Caco-2 (cell line): ENCODE data around the gene TSPYL2. TPM values are rescaled to one million over a fixed set of nuclear protein-coding genes. Genes with fewer than 3 reads are reported as not detected.

ENCODE experiments used
- BruUV-seq: library from RNA; stranded (reverse); fragments of 400-500 nt; replicated peaks from 2 replicates; lab custom pipeline; 2021; lab: Mats Ljungman, UMichigan
- CTCF ChIA-PET: fragments of 300-600 bp; sonication (Branson Sonifier 250); formaldehyde crosslinking; loops from one replicate; lab custom pipeline; 2022; ENCODE audit warnings: antibody characterized with exemption; lab: Charles Lee
- POLR2A ChIA-PET: fragments of 300-600 bp; sonication (Branson Sonifier 250); formaldehyde crosslinking; loops from one replicate; lab custom pipeline; 2022; ENCODE audit warnings: antibody characterized with exemption; lab: Charles Lee
- DNase-seq, 2 experiments: peaks; one replicate each; pipeline versions ENCODE4 v3.0.0 to v3.0.0-alpha.2; 2020 to 2022
- H3K27me3 ChIP-seq: replicated peaks from 2 replicates; pipeline ENCODE4 v1.6.0; 2011; ENCODE audit warnings: low read length; ENCODE audit not compliant: control insufficient read depth, insufficient read depth
- H3K36me3 ChIP-seq: 2 replicates; pipeline ENCODE4 v1.5.1; 2011; ENCODE audit warnings: low read length; ENCODE audit not compliant: control insufficient read depth, insufficient read depth
- H3K4me1 ChIP-seq: fragments of 250-450 bp; sonication (Bioruptor Pico); 2 replicates; pipeline ENCODE4 v1.5.1; 2020; ENCODE audit warnings: mild to moderate bottlenecking
- H3K4me3 ChIP-seq: 2 replicates; pipeline ENCODE4 v1.5.1; 2011; ENCODE audit warnings: low read depth, mild to moderate bottlenecking, control low read depth, low read length
- H3K9me3 ChIP-seq: fragments of 250-450 bp; sonication (Bioruptor Pico); 2 replicates; pipeline ENCODE4 v1.5.1; 2020; ENCODE audit warnings: mild to moderate bottlenecking, moderate library complexity
- H3K27ac Mint-ChIP-seq: one replicate; pipeline ENCODE4 v1.8.0; 2022; ENCODE audit warnings: mixed read lengths; ENCODE audit not compliant: unreplicated experiment
- H3K27me3 Mint-ChIP-seq: one replicate; pipeline ENCODE4 v1.8.0; 2022; ENCODE audit warnings: mixed read lengths; ENCODE audit not compliant: insufficient read depth, unreplicated experiment
- H3K36me3 Mint-ChIP-seq: one replicate; pipeline ENCODE4 v1.8.0; 2022; ENCODE audit warnings: mild to moderate bottlenecking, mixed read lengths; ENCODE audit not compliant: insufficient read depth, unreplicated experiment
- H3K4me1 Mint-ChIP-seq: one replicate; pipeline ENCODE4 v1.8.0; 2022; ENCODE audit warnings: low read depth, mixed read lengths; ENCODE audit not compliant: unreplicated experiment
- H3K4me3 Mint-ChIP-seq: one replicate; pipeline ENCODE4 v1.8.0; 2022; ENCODE audit warnings: mild to moderate bottlenecking, moderate library complexity, mixed read lengths; ENCODE audit not compliant: unreplicated experiment
- H3K9me3 Mint-ChIP-seq: one replicate; pipeline ENCODE4 v1.8.0; 2022; ENCODE audit warnings: mixed read lengths; ENCODE audit not compliant: unreplicated experiment
- intact Hi-C: fragments of 100-400 bp; cut with micrococcal nuclease; formaldehyde crosslinking; loops from one replicate; pipeline ENCODE4 v1.10.0; 2022; ENCODE audit not compliant: unreplicated experiment
- total RNA-seq: library from RNA; stranded (reverse); gene quantifications from 2 replicates; pipeline ENCODE4 v1.2.3, GENCODE V29; 2022
- TF ChIP-seq, protein P1 (sequence below), 2 experiments: fragments of 200-600 bp in 1 of 2; IDR thresholded peaks; 1 replicate in 1 of 2; 2 replicates in 1 of 2; pipeline versions ENCODE4 v1.5.1 to v1.8.0; 2011 to 2022; ENCODE audit warnings: antibody characterized with exemption in 1 of 2, control low read depth in 1 of 2, inconsistent platforms in 1 of 2, low read depth in 1 of 2, low read length in 1 of 2, mild to moderate bottlenecking in 1 of 2, moderate library complexity in 1 of 2; ENCODE audit not compliant: insufficient read depth in 1 of 2, severe bottlenecking in 1 of 2, unreplicated experiment in 1 of 2

TSPYL2 gene
- total RNA-seq, 1 experiment from 2014 or later, result 30.9 TPM

DNA sequence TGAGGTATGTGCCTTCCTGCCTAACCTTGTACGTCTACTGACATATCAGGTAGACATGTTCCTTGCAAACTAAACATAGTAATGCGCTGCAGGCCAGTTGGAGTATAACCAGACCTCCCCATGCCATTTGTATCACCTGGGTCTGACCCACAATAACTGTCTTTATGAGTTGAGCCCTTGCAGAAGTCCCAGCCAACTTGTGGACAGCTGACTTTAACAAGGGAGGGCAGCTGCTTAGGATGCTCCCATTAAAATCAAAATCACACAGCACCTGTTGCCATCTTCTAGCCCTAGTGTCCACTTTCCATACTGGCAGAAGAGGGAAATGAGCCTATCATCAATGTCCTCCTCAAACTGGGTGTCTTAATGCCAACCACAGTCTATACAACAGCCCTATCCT, 53.4 kb downstream of the TSPYL2 start:
- no peaks in the 10 kb centered on the region for H3K4me1 ChIP-seq
- Mint-ChIP-seq H3K27me3 (no peaks in the 10 kb centered on the region), H3K27ac (no peak overlapping the region), H3K36me3 (peaks cover 10% of the 10 kb centered on the region), H3K4me3 (no peak overlapping the region), H3K9me3 (no peaks in the 10 kb centered on the region), H3K4me1 (no peaks in the 10 kb centered on the region)
- H3K36me3 ChIP-seq, result no peaks in the 10 kb centered on the region
- no peak overlapping the region for H3K4me3 ChIP-seq
- ChIA-PET CTCF (no interaction called here), POLR2A (no interaction called here)
- intact Hi-C loops, result no loop called here
- DNase-seq, result no peak
- no peaks in the 10 kb centered on the region for H3K27me3 ChIP-seq
- no TSS peak for BruUV-seq
- TF ChIP-seq, protein P1, sequence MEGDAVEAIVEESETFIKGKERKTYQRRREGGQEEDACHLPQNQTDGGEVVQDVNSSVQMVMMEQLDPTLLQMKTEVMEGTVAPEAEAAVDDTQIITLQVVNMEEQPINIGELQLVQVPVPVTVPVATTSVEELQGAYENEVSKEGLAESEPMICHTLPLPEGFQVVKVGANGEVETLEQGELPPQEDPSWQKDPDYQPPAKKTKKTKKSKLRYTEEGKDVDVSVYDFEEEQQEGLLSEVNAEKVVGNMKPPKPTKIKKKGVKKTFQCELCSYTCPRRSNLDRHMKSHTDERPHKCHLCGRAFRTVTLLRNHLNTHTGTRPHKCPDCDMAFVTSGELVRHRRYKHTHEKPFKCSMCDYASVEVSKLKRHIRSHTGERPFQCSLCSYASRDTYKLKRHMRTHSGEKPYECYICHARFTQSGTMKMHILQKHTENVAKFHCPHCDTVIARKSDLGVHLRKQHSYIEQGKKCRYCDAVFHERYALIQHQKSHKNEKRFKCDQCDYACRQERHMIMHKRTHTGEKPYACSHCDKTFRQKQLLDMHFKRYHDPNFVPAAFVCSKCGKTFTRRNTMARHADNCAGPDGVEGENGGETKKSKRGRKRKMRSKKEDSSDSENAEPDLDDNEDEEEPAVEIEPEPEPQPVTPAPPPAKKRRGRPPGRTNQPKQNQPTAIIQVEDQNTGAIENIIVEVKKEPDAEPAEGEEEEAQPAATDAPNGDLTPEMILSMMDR (IDR thresholded peaks at IDR 0.05; ENCODE audit: insufficient read depth in 1 of 2, low read depth in 1 of 2, low read length in 1 of 2, severe bottlenecking in 1 of 2, unreplicated experiment in 1 of 2), result no peak
- H3K9me3 ChIP-seq, result no peaks in the 10 kb centered on the region

Other genes with a start within 250 kb of the TSPYL2 start
- 3.9 and 11.6 TPM in 2 replicates for gene XAGE3, start 214.3 kb upstream of the TSPYL2 start, total RNA-seq
- gene FAM156B, start 185.0 kb upstream of the TSPYL2 start, total RNA-seq, result 18.0 and 21.5 TPM in 2 replicates
- gene FAM156A, start 123.8 kb upstream of the TSPYL2 start, total RNA-seq, result 33.9 and 37.0 TPM in 2 replicates
- 0.18 and 0.26 TPM in 2 replicates for gene GPR173, start 33.6 kb upstream of the TSPYL2 start, total RNA-seq
- 13.2 and 15.0 TPM in 2 replicates for gene KANTR, start 11.8 kb downstream of the TSPYL2 start, total RNA-seq
- gene KDM5C, start 142.8 kb downstream of the TSPYL2 start, total RNA-seq, result 84.5 and 90.5 TPM in 2 replicates
- gene IQSEC2, start 199.2 kb downstream of the TSPYL2 start, total RNA-seq, result 1.4 and 1.8 TPM in 2 replicates